Endothelial cell of umbilical vein (primary cell): ENCODE results near the gene OLFML2B.

Source experiments
- CTCF ChIP-seq, 2 donors: IDR thresholded peaks; 1 replicate in 1 of 2; 2 replicates in 1 of 2; pipeline ENCODE4 v1.5.1; 2011; ENCODE audit warnings: low read length in 2 of 2, mild to moderate bottlenecking in 2 of 2, moderate library complexity in 2 of 2, control low read depth in 1 of 2, inconsistent platforms in 1 of 2, low read depth in 1 of 2; ENCODE audit not compliant: insufficient read depth in 1 of 2; ENCODE audit errors: extremely low read depth in 1 of 2
- EZH2 ChIP-seq: IDR thresholded peaks from 2 replicates; pipeline ENCODE4 v1.6.1; 2012; ENCODE audit warnings: borderline replicate concordance, low read depth, mild to moderate bottlenecking, moderate library complexity, low read length, inconsistent platforms; ENCODE audit not compliant: severe bottlenecking
- FOS ChIP-seq: IDR thresholded peaks from 2 replicates; pipeline ENCODE4 v1.6.1; 2011; ENCODE audit warnings: mild to moderate bottlenecking, low read length, moderate library complexity, borderline replicate concordance; ENCODE audit not compliant: insufficient read depth
- JUN ChIP-seq: IDR thresholded peaks from 2 replicates; pipeline ENCODE4 v1.6.1; 2011; ENCODE audit warnings: borderline replicate concordance, low read depth; ENCODE audit not compliant: insufficient read length, insufficient read depth
- MAX ChIP-seq: IDR thresholded peaks from 2 replicates; pipeline ENCODE4 v1.6.1; 2011; ENCODE audit not compliant: insufficient read depth, insufficient read length
- POLR2A ChIP-seq: IDR thresholded peaks from 2 replicates; pipeline ENCODE4 v1.6.1; 2012; ENCODE audit warnings: low read depth, mild to moderate bottlenecking, control low read depth, low read length
- POLR2AphosphoS5 ChIP-seq: IDR thresholded peaks from 2 replicates; pipeline ENCODE4 v1.6.1; 2012; ENCODE audit warnings: low read depth, mild to moderate bottlenecking, control low read depth, low read length, moderate library complexity; ENCODE audit not compliant: insufficient read depth

GRCh38 chr1:161983725-161984124 lies 39.9 kb downstream of the OLFML2B start:
- TF ChIP-seq EZH2 = no peak
- TF ChIP-seq POLR2AphosphoS5 = no peak
- TF ChIP-seq POLR2A = no peak
- no peak for TF ChIP-seq CTCF (IDR thresholded peaks at IDR 0.05; ENCODE audit: extremely low read depth in 1 of 2, insufficient read depth in 1 of 2, low read depth in 1 of 2, low read length in 2 of 2)
- no peak for TF ChIP-seq JUN
- TF ChIP-seq FOS = no peak
- no peak for TF ChIP-seq MAX
